Activated CD8-positive, alpha-beta memory T cell treated with anti-CD3 and anti-CD28 coated beads for 1 hour (primary cell): ENCODE results near the gene FOXK1.

ENCODE experiments used
- DNase-seq, 2 donors: peaks; one replicate each; pipeline ENCODE4 v3.0.0-alpha.2; 2020; ENCODE audit warnings: low read depth in 1 of 2; ENCODE audit errors: extremely low read depth in 1 of 2

The FOXK1 gene

DNA sequence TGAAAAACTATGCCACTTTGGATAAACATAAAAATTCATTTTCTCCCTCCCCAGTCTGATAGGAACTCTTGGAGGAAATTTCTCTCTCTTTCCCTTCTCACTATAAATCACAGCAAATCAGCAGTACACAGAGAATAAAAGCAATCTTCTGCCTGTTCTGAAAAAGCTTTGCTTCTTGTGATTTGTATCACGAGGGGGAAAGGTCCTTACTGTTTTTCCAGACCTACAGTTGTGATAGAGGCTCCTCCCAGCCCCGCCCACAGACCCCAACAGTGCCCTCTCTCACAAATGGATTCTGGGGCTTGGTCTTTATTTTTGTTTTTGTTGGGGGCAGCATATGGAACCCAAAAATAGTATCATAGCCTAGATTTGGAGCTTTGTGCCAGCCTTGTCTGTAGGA is 12.2 kb downstream of the FOXK1 start:
- no peak for DNase-seq

DNA sequence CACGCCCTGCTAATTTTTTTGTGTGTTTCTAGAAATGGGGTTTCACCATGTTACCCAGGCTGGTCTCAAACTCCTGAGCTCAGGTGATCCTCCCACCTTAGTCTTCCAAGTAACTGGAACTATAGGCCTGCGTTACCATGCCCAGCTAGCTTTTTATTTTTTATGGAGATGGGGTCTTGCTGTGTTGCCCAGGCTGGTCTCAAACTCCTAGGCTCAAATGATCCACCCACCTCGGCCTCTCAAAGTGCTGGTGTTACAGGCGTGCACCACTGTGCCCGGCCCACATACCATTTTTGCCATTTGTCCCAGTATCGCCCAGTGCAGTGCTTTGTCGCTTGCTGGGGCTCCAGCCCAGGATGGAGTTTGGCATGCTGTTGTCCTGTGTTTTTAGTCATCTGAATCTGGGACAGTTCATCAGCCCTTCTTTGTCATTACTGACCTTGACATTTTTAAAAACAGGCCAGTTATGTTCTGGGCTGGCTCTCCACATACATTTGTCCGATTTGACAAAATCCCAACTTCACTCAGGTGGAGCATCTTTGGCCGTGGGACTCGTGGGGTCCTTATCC is 16.7 kb downstream of the FOXK1 start:
- DNase-seq = no peak

DNA sequence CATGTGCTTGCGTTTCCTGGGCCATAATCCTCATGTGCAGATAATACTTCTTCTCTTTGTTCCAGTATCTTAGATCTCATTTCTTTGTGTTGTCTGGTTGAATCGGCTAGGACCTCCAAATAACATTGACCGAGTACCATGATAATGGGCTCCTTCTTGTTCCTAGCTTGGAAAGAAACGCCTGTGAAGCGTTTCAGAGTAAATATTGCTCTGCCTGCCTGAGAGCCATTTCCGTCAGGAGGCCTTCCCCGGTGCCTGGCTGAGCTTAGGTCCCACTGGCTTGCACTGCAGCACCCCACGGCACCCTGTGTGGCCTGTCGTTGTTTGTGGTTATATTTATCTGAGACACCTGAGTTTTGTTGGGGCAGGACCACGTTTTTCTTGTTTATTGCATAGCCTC is 17.7 kb downstream of the FOXK1 start:
- DNase-seq = no peak

DNA sequence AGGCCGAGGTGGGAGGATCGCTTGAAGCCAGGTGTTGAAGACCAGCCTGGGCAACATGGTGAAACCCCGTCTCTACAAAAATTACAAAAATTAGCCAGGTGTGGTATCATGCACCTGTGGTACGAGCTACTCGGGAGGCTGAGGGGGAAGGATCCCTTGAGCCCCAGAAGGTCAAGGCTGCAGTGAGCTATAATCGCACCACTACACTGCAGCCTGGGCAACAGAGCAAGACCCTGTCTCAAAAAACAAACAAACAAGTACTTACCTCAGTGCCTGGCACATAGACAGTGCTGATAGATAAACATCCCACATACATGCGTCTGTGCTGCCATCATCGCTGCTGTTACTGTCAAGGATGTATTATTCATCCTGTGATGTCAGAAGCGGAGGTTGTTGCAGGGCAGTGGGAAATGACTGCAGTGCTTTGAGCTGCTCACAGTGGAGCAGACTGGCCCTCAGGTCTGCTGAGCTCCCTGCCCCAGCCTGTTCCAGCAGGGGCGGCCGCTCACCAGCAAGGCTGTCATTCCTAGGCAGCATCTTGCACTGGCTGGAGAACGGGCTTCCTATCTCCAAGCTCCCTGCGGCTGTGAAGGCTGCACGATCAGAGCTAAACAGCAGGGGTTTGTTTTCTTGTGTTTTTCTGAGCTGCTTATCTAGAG is 18.6 kb downstream of the FOXK1 start:
- DNase-seq = no peak

DNA sequence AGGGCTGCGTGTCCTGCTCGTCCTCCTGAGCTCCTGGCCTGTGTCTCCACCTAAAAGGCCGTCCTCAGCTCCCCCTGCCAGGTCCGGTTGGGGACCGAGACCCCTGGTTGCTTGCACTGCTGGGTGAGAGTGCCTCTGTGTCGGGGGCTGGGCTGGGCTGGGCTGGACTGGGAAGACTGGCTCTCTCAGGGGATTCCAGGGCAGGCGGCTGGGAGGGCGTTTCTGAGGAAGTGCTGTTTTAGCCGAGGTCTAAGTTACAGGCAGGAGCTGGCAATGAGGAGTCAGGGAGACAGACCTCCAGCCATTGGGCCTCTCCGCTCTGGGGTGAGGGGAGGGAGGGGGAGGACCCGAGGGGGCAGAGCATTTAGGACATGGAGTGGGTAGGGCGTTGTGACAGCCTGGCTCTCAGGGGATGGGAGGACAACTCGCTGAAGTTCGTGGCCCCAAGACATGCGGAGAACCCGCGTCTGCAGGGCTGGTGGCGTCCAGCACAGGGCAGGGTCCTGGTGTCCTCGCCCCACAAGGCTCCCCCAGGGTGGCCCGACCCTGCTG is 20.9 kb downstream of the FOXK1 start:
- no peak for DNase-seq

DNA sequence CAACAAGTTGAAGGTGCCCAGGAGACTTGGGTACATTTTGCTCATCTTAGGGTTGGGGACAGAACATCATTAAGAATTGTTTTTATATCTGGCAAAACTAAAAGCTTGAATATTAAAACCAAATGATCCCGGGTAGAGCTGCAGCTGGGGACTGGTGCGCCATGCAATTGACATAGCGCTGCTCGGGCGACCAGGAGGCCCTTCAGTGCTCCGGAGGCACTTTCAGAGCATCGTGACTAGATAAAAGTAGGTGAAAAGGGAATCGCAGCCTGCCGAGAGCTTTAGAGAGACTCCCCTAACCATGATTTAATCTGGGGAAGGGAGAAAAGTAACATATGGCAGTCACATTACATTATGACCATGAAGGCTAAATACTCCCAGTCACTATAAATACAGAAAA is 21.4 kb downstream of the FOXK1 start:
- no peak for DNase-seq

DNA sequence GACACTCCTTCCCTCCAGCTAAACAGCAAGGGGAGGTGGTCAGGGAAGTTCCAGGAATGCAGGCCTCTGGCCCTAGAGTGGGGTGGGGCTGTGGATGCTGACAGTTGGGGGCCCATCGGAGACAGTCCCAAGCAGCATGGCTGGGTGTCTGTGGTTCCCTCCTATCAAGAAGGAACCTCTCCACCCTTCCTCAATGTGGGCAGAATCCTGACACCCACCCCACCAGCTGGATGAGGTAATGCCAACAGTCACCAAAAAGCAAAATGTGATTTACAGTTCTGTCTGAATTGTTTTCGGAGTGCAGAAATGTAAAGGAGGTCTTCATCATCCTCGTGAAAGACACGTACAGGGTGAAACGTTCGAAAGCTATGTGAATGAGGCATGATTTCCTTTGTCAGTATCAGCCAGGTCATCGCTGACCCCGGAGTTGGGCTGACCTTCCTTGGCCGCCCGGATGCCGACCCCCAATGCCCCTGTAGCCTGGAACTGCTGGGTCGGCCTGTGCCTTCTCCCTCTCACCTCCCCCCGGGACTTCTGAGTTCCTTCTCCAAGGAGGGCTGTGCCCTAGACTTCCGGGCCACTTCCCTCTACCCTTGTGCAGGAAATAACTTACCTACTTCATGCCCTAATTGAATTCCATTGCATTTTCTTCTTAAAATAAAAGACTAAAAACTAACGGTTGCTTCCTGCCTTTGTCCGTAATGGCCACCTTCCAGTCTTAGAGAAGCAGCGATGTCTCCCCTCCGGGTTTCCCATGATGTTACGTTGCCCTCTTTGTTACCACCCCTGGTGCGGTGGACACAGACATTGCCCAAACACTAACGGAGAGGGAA is 24.5 kb downstream of the FOXK1 start:
- no peak for DNase-seq

DNA sequence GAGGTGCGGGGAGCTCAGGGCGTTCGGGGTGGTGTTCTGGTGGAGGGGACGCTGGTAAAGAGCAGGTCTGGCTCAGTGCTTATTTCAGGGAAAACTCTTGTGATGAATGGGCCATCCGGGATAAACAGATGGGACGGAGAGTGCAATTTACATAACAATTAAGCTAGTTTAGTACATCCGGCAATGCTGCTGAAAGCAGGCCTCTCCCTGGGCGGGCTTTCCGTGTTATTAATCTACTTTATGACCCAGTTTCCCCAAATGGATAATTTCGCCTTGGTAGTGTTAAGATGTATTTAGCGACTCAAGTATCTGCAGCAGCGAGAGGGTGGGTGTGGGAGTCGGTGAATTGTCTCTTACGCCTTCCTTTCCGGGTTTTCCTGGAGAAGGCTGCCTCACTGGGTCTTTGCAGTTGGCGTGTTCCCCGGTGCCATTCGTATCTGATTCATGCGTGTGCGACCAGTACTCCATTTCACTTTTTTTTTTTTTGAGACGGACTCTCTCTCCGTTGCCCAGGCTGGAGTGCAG is 25.2 kb downstream of the FOXK1 start:
- DNase-seq = no peak

DNA sequence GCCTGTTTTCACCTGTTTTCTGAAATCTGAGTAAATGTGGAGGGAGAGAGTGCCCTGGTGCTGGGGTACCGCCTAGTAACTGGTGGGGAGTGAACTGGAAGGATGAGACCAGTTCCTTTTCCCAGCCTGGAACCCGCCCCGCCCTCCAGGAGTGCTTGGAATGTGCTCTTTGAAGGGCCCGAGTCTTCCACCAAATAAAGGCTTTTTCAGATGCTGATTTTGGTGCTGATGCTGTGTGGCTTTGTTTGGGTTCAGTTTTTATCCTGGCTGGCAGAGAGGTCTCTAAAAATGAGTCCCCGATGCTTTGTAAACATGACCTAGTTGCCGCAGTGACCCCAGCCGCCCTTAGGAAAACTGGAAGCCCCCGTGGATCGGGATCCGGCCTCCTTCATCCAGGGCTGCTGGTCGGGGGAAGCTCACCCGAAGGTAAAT is 25.9 kb downstream of the FOXK1 start:
- no peak for DNase-seq

DNA sequence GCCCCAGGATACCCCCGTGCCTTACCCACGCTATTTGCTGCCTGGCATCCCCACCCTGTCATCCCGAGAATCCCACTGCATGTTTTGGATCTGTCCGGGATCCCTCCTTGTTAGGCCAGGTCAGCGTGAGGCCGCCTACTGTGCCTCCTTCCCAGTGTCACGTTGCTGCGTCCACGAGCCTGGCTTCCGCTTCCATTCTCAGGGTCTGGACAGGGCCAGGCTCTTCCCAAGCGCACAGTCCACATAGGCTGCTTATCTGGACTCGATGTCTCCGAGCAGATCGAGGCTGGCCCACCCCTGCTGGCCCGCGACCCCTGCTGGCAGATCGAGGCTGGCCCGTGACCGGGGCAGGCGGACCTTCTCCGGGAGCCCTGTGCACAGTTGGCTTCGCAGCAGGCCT is 27.1 kb downstream of the FOXK1 start:
- no peak for DNase-seq

DNA sequence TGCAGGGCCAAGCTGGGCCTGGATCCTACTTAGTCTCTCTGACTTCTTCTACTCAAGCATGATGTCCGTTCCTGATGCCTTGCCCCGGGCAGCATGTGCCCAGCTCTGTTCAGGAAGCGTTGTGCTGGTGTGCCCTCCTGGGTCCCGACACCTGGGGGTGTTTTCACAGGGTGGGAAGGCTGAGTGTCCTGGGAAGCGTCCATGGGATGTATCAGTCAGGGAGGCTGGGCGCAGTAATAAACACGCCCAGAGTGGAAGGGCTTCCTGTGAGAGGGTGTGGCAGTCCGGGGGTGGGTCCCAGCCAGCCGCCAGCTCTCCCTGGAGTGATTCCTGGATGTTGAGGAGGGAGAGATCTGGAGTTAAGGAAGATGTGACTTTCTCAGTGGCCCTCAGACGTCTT is 29.0 kb downstream of the FOXK1 start:
- DNase-seq = no peak

DNA sequence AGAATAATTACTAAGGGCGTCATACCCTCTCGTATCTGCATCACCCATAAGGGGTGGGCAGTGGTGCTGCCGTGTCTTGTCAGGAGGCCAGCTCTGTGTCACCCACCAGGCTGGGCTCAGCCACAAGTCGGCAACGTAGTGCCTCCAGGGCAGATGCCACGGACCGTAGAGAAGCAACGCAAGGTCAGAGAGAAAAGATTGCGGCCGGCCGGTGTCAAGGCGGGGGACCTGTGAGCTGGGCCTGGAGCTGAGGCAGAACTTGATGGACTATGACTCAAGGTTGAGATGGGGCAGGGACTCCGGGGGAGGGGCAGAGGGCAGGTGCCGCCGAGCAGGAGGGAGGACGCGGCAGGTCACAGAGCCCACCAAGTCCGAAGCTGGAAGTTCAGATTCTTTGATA is 29.5 kb downstream of the FOXK1 start:
- no peak for DNase-seq

DNA sequence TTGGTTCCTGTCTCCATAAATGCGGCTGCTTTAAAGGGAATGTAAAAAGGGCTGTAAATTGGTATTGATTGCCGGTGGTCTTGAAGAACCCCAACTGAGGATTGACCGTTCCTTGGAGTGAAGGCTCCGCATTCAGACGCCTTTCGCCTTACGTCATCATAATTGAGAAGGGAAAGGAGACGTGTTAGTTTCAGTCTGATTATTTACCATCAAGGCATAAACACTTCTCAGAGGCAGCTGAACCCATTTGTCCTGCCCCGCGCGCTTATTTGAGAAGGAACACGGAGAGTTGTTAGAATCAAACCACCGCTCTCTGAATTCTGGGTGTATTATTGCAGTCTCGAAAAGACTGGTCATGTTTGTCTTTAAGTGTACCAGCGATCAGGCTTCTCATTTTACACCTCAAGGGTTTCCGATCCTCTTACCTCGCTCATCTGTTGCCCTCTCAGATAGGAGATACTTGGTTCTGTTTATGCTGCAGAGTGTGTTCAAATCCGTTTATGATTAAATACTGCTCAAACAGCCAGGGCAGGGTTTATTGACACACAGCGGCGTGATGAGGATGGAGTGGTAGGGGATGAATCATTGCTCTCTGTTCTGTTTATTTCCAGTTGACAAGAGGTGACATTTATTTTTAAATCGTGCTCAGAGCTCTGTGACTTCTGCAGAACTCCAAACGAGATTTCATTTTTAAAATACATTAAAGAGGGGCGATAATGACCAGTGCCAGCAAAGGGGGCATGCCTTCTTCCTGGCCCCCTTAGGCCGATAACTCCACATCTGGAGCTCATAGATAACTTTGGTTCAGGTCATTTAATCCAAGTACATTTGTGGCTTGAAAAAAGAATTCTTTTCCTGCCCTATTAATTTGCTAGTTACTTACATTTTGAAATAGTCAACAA is 30.4 kb downstream of the FOXK1 start:
- DNase-seq = no peak

DNA sequence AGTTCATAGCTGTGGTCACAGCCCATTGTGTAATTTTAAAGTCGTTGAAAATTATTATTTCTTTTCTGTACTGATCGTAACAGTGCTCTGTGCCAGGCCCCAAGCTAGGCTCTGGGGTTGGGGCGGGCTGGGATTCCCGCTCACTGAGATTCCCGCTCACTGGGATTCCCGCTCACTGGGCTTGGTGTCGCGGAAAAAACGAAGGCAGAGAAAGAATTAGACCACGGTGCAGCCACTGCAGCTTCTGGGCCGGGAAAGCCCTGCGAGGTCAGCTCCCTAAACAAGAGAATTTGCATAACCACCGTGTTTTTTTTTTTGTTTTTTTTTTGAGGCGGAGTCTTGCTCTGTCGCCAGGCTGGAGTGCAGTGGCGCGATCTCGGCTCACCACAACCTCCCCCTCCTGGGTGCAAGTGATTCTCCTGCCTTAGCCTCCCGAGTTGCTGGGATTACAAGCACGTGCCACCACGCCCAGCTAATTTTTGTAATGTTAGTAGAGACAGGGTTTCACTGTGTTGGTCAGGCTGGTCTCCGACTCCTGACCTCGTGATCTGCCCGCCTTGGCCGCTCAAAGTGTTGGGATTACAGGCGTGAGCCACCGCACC is 31.2 kb downstream of the FOXK1 start:
- no peak for DNase-seq

DNA sequence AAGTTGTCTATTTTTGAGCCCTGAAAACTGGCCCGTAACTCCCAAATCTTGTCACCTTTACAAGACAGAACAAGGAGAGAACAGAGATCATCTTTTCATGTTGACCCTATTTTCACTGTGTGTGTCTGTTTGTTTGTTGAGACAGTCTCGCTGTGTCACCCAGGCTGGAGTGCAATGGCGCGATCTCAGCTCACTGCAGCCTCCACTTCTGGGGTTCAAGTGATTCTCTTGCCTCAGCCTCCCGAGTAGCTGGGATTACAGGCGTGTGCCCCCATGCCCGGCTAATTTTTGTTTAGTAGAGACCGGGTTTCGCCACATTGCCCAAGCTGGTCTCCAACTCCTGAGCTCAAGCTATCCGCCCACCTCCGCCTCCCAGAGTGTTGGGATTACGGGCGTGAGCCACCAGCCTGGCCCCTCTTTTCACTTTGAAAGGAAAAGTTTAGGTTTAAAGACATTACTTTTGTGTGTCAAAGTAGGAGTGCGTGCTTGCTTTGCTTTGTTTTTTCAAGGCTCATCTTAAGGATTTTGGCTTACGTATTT is 32.1 kb downstream of the FOXK1 start:
- DNase-seq = no peak

DNA sequence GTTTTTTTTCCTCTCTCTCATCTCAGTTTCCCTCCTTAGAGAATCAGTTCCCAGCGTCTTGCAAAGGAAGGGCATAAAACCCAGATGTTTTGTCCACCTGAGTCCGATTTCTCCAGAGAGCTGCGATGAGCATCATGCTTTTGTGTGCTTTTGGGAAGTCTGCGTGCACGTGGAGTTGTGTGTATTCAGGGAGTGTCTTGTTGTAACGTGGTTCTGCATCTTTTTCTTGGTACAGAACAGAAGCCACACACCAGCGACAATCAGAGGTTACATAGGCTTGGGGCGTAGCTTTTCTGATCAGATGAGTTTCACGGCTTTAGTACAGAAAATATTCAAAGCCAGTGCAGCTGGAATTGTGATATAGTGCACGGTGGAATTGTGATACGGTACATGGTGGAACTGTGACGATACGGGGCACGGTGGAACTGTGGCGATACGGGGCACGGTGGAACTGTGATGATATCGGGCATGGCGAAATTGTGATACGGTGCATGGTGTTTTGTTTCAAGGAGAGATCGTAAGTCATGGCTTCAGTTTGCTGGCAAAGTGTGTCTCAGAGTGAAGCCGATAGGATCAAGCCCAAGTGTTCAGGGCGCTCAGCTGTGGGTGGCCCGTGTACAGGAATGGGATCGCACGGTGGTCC is 32.8 kb downstream of the FOXK1 start:
- DNase-seq = no peak

DNA sequence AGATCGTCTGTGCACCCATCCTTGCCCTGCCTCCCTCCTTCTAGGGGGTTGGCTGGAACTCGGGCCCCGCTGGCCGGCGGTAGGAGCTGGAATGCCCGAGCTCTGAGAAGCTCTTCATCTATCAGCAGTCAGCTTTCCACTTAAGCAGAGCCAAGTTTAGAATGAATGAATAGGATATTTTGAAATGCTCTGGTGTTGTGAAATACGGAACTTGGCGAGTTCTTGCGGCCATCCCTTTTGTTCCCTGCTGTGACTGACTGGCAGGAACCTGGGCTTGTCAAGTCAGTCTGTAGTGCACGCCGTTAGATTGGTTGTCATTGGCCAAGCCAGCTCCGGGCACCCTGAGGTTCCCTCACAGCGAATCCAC is 33.3 kb downstream of the FOXK1 start:
- no peak for DNase-seq

DNA sequence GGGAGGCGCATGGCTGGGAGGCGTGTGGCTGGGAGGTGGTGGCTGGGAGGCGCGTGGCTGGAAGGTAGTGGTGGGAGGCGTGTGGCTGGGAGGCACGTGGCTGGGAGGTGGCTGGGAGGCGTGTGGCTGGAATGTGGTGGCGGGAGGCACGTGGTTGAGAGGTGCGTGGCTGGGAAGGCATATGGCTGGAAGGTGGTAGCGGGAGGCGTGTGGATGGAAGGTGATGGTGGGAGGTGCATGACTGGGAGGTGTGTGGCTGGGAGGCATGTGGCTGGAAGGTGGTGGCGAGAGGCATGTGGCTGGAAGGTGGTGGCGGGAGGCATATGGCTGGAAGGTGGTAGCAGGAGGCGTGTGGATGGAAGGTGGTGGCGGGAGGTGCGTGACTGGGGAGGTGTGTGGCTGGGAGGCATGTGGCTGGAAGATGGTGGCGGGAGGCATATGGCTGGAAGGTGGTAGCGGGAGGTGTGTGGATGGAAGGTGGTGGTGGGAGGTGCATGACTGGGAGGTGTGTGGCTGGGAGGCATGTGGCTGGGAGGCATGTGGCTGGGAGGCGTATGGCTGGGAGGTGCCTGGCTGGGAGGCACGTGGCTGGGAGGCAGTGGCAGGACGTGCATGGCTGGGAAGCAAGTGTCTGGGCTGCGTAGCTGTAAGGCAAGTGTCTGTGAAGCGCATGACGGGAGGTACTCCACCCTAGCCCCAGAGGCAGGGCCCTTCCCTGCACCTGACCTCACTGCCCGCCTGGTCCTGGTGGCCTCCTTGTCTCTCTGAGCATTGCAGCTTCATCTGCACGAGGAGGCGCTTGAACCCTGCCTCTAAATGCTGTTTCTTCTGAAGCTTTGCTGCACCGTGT is 35.1 kb downstream of the FOXK1 start:
- DNase-seq = no peak

DNA sequence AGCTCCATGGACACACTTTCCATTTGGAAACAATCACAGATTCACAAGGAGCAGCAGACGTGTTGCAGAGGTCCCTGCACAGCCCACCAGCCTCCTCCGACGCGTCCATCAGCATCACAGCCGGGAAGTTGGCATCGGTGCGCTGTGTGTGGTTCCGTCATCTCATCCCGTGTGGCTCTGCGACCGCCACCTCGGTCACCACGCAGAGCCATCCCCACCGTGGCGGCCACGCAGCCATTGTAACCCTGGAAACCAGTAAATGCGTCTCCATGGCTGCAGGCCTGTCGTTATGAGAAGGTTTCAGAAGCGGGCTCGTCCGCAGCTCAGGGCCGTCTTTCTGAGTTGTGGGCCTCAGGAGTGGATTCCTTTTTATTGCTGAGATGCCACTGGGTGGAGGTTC is 36.0 kb downstream of the FOXK1 start:
- DNase-seq = no peak
